SK-N-SH treated with all-trans-retinoic acid at 6 μM for 48 hours (cell line): ENCODE measurements around the gene RCN1.

Experiments used
- ATAC-seq: fragments of 200-7000 bp; cut with Tn5 transposase; 3 replicates; pipeline ENCODE4 v1.9.1; 2020; ENCODE audit warnings: mild to moderate bottlenecking, moderate library complexity
- ARNTL ChIP-seq: fragments of 450-650 bp; formaldehyde crosslinking; IDR thresholded peaks from 2 replicates; pipeline ENCODE4 v1.5.0; 2020; ENCODE audit warnings: low read depth, mild to moderate bottlenecking, moderate library complexity, borderline replicate concordance
- BACH2 ChIP-seq: fragments of 250-450 bp; sonication (Bioruptor Pico); IDR thresholded peaks from 2 replicates; pipeline ENCODE4 v1.9.0; 2021; ENCODE audit warnings: mild to moderate bottlenecking, borderline replicate concordance
- CSDC2 ChIP-seq: fragments of 250-450 bp; sonication (Bioruptor Pico); IDR thresholded peaks from 2 replicates; pipeline ENCODE4 v1.5.0; 2020; ENCODE audit warnings: mild to moderate bottlenecking, moderate library complexity
- CSRNP3 ChIP-seq: fragments of 250-450 bp; sonication (Bioruptor Pico); IDR thresholded peaks from 2 replicates; pipeline ENCODE4 v1.5.1; 2021; ENCODE audit warnings: mild to moderate bottlenecking, moderate library complexity
- ISL1 ChIP-seq: fragments of 250-450 bp; sonication (Bioruptor Pico); IDR thresholded peaks from 2 replicates; pipeline ENCODE4 v2.1.2; 2022; ENCODE audit warnings: mild to moderate bottlenecking, moderate library complexity
- OSR1 ChIP-seq: fragments of 250-450 bp; sonication (Bioruptor Pico); IDR thresholded peaks from 2 replicates; pipeline ENCODE4 v1.8.0; 2022; ENCODE audit warnings: moderate library complexity, mild to moderate bottlenecking, inconsistent platforms
- PATZ1 ChIP-seq: fragments of 250-450 bp; sonication (Bioruptor Pico); IDR thresholded peaks from 2 replicates; pipeline ENCODE4 v1.8.0; 2020; ENCODE audit warnings: mild to moderate bottlenecking, moderate library complexity, borderline replicate concordance
- POU6F1 ChIP-seq: fragments of 250-450 bp; sonication (Bioruptor Pico); IDR thresholded peaks from 2 replicates; pipeline ENCODE4 v1.8.0; 2021; ENCODE audit warnings: low read depth, mild to moderate bottlenecking, moderate library complexity, borderline replicate concordance
- RARB ChIP-seq: fragments of 250-450 bp; sonication (Bioruptor Pico); IDR thresholded peaks from 2 replicates; pipeline ENCODE4 v1.8.0; 2021; ENCODE audit warnings: mild to moderate bottlenecking, moderate library complexity
- TCF4 ChIP-seq: fragments of 250-450 bp; sonication (Bioruptor Pico); IDR thresholded peaks from 2 replicates; pipeline ENCODE4 v1.8.0; 2021; ENCODE audit warnings: mild to moderate bottlenecking, moderate library complexity, borderline replicate concordance
- TOX ChIP-seq: fragments of 250-450 bp; sonication (Bioruptor Pico); IDR thresholded peaks from 2 replicates; pipeline ENCODE4 v1.8.0; 2021; ENCODE audit warnings: mild to moderate bottlenecking, moderate library complexity, borderline replicate concordance
- TSHZ2 ChIP-seq: fragments of 250-450 bp; sonication (Bioruptor Pico); IDR thresholded peaks from 2 replicates; pipeline ENCODE4 v1.5.0; 2020; ENCODE audit warnings: mild to moderate bottlenecking, moderate library complexity
- ZC3H10 ChIP-seq: fragments of 250-450 bp; sonication (Bioruptor Pico); IDR thresholded peaks from 2 replicates; pipeline ENCODE4 v1.5.1; 2021; ENCODE audit warnings: mild to moderate bottlenecking, moderate library complexity
- ZFP3 ChIP-seq: fragments of 250-450 bp; sonication (Bioruptor Pico); IDR thresholded peaks from 2 replicates; pipeline ENCODE4 v1.5.0; 2020; ENCODE audit warnings: mild to moderate bottlenecking, moderate library complexity
- ZFP30 ChIP-seq: fragments of 450-650 bp; formaldehyde crosslinking; IDR thresholded peaks from 2 replicates; pipeline ENCODE4 v1.5.0; 2022; ENCODE audit warnings: mild to moderate bottlenecking, moderate library complexity
- ZNF565 ChIP-seq: fragments of 450-650 bp; formaldehyde crosslinking; conservative IDR thresholded peaks from 2 replicates; pipeline ENCODE4 v1.5.0; 2020; ENCODE audit warnings: low read depth, mild to moderate bottlenecking, moderate library complexity
- ZNF8 ChIP-seq: fragments of 450-650 bp; formaldehyde crosslinking; IDR thresholded peaks from 2 replicates; pipeline ENCODE4 v1.5.0; 2020; ENCODE audit warnings: mild to moderate bottlenecking, moderate library complexity

Gene RCN1

DNA sequence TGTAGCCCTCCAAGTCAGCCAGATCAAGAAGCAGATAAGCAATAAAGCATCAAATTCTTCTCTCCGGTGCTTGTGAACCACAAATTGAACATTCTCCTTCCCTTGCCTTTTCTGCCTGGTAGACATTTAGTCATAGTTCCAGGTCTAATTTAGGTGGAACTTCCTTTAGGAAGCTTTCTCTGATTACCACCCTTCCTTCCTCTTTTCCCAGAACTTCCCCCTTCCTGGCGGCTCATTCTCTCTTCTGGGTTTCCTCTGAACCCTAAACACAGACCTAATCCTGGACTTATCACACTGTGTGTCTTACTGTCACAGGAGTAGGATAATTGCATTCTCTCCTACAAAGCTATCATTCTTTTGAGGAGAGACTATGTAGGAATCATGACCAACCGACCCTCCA is 61.9 kb downstream of the RCN1 start (continued):
- TF ChIP-seq ARNTL (CRISPR knock-in tag) (no peak), ZC3H10 (CRISPR knock-in tag) (no peak)

DNA sequence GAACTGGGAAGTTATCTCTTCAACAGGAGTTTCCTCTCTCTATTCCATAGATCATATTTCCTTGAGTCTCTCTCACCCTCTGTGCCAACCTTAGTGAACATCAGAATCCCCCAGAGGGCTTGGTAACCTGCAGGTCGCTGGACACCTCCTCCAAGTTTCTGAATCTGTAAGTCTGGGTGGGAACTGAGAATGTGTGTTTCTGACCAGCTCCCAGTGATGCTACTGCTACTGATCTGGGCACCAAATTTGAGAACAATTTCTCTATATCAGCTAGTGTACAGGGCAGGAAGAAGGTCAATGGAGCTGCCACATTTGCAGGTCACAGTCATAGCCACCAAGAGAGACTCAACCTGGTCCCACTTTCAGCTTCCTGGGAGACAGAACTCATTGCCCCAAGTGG is 62.9 kb downstream of the RCN1 start:
- no peak for TF ChIP-seq CSRNP3
- no peak for TF ChIP-seq TOX (CRISPR knock-in tag)
- no peak for TF ChIP-seq ZNF565 (CRISPR knock-in tag)
- TF ChIP-seq POU6F1 (CRISPR knock-in tag): no peak
- no peak for TF ChIP-seq ZFP30
- no peak for TF ChIP-seq PATZ1 (CRISPR knock-in tag)
- no peak for TF ChIP-seq TCF4 (CRISPR knock-in tag)
- TF ChIP-seq OSR1 (CRISPR knock-in tag): no peak
- TF ChIP-seq CSDC2 (CRISPR knock-in tag): no peak
- TF ChIP-seq ISL1 (CRISPR knock-in tag): no peak
- no peak for TF ChIP-seq ZNF8 (CRISPR knock-in tag)
- TF ChIP-seq TSHZ2 (CRISPR knock-in tag): no peak
- TF ChIP-seq ARNTL (CRISPR knock-in tag): no peak
- TF ChIP-seq ZFP3 (CRISPR knock-in tag): no peak

GRCh38 chr11:32154275-32154674 is 63.4 kb downstream of the RCN1 start:
- TF ChIP-seq BACH2 (CRISPR knock-in tag) (no peak), TOX (CRISPR knock-in tag) (no peak), RARB (CRISPR knock-in tag) (no peak), ZNF8 (CRISPR knock-in tag) (no peak), CSRNP3 (no peak), CSDC2 (CRISPR knock-in tag) (no peak), OSR1 (CRISPR knock-in tag) (no peak), TCF4 (CRISPR knock-in tag) (no peak), PATZ1 (CRISPR knock-in tag) (no peak)
- peak; percentile 48; the same call in 2 of the 3 replicates for ATAC-seq

More for the DNA sequence above, 62.9 kb downstream of the RCN1 start:
- no peak for ATAC-seq
